Activated naive CD8-positive, alpha-beta T cell (primary cell): ENCODE data around the gene SMG5.
"Not testable (repeated sequence)": the region's sequence is repeated elsewhere in the genome, so short reads cannot be mapped to it uniquely, and the experiment has no call there.

Experiments used
- H3K27ac Mint-ChIP-seq: one replicate; pipeline ENCODE4 v1.8.0; 2021; ENCODE audit warnings: mixed read lengths
- H3K27me3 Mint-ChIP-seq: one replicate; pipeline ENCODE4 v1.8.0; 2021; ENCODE audit warnings: mixed read lengths
- H3K36me3 Mint-ChIP-seq: one replicate; pipeline ENCODE4 v1.8.0; 2021; ENCODE audit warnings: mixed read lengths
- H3K4me1 Mint-ChIP-seq: one replicate; pipeline ENCODE4 v1.8.0; 2021; ENCODE audit warnings: low read depth, mixed read lengths
- H3K4me3 Mint-ChIP-seq: one replicate; pipeline ENCODE4 v1.8.0; 2021; ENCODE audit warnings: mild to moderate bottlenecking, mixed read lengths
- H3K9me3 Mint-ChIP-seq: one replicate; pipeline ENCODE4 v1.8.0; 2021; ENCODE audit warnings: low read depth, mixed read lengths

Gene SMG5

GRCh38 chr1:156282479-156283222, at the start of gene SMG5:
TSS of gene SMG5 (minus strand) at chr1:156282825. CDS start at chr1:156282680, 145 bp downstream.
- Mint-ChIP-seq H3K36me3 (peaks cover 2% of the 10 kb centered on the region), H3K9me3 (no peaks in the 10 kb centered on the region), H3K27ac (peak within 1 kb of the TSS; percentile 98), H3K4me1 (peaks cover 31% of the 10 kb centered on the region), H3K27me3 (no peaks in the 10 kb centered on the region), H3K4me3 (peak within 1 kb of the TSS; percentile 99)

- not testable (repeated sequence) for H3K4me1 Mint-ChIP-seq, H3K9me3 Mint-ChIP-seq, H3K4me3 Mint-ChIP-seq, H3K36me3 Mint-ChIP-seq, H3K27ac Mint-ChIP-seq, H3K27me3 Mint-ChIP-seq
Observed at GRCh38 chr1:156323179-156323578, 40.6 kb upstream of the SMG5 start.

GRCh38 chr1:156320560-156320959, 37.9 kb upstream of the SMG5 start:
- H3K9me3 Mint-ChIP-seq = no peaks in the 10 kb centered on the region
- H3K27ac Mint-ChIP-seq = no peak overlapping the region
- peaks cover 3% of the 10 kb centered on the region for H3K36me3 Mint-ChIP-seq
- H3K4me3 Mint-ChIP-seq = no peak overlapping the region
- peaks cover 2% of the 10 kb centered on the region for H3K4me1 Mint-ChIP-seq
- H3K27me3 Mint-ChIP-seq = no peaks in the 10 kb centered on the region

GRCh38 chr1:156319664-156320063, 37.0 kb upstream of the SMG5 start:
- Mint-ChIP-seq H3K4me1 (peaks cover 2% of the 10 kb centered on the region), H3K27me3 (no peaks in the 10 kb centered on the region), H3K36me3 (peaks cover 3% of the 10 kb centered on the region), H3K27ac (no peak overlapping the region), H3K9me3 (no peaks in the 10 kb centered on the region), H3K4me3 (no peak overlapping the region)

- no peaks in the 10 kb centered on the region for H3K27me3 Mint-ChIP-seq
Observed at GRCh38 chr1:156316909-156317308, 34.3 kb upstream of the SMG5 start.

GRCh38 chr1:156310962-156311361, 28.3 kb upstream of the SMG5 start:
- Mint-ChIP-seq H3K4me3 (no peak overlapping the region), H3K36me3 (peaks cover 5% of the 10 kb centered on the region), H3K9me3 (no peaks in the 10 kb centered on the region), H3K27ac (no peak overlapping the region), H3K27me3 (no peaks in the 10 kb centered on the region), H3K4me1 (no peaks in the 10 kb centered on the region)

More at GRCh38 chr1:156316909-156317308, 34.3 kb upstream of the SMG5 start:
- peaks cover 2% of the 10 kb centered on the region for H3K4me1 Mint-ChIP-seq
- no peaks in the 10 kb centered on the region for H3K9me3 Mint-ChIP-seq
- H3K4me3 Mint-ChIP-seq = no peak overlapping the region
- no peak overlapping the region for H3K27ac Mint-ChIP-seq
- peaks cover 5% of the 10 kb centered on the region for H3K36me3 Mint-ChIP-seq

- Mint-ChIP-seq H3K4me3 (no peak overlapping the region), H3K36me3 (peaks cover 5% of the 10 kb centered on the region), H3K27me3 (no peaks in the 10 kb centered on the region), H3K4me1 (no peaks in the 10 kb centered on the region), H3K27ac (peak overlapping the region; percentile 2), H3K9me3 (no peaks in the 10 kb centered on the region)
Observed at GRCh38 chr1:156308078-156308477, 25.5 kb upstream of the SMG5 start.

- Mint-ChIP-seq H3K36me3 (peaks cover 2% of the 10 kb centered on the region), H3K4me1 (no peaks in the 10 kb centered on the region), H3K27me3 (no peaks in the 10 kb centered on the region), H3K27ac (no peak overlapping the region), H3K4me3 (no peak overlapping the region), H3K9me3 (no peaks in the 10 kb centered on the region)
Observed at GRCh38 chr1:156305215-156305614, 22.6 kb upstream of the SMG5 start.

- peaks cover 2% of the 10 kb centered on the region for H3K36me3 Mint-ChIP-seq
- H3K9me3 Mint-ChIP-seq = no peaks in the 10 kb centered on the region
- no peak overlapping the region for H3K27ac Mint-ChIP-seq
- no peaks in the 10 kb centered on the region for H3K27me3 Mint-ChIP-seq
- H3K4me3 Mint-ChIP-seq = no peak overlapping the region
- H3K4me1 Mint-ChIP-seq = no peaks in the 10 kb centered on the region
Observed at GRCh38 chr1:156303241-156303640, 20.6 kb upstream of the SMG5 start.

- Mint-ChIP-seq H3K4me1 (peaks cover 16% of the 10 kb centered on the region), H3K36me3 (no peaks in the 10 kb centered on the region), H3K4me3 (no peak within 1 kb of the TSS)
Observed at GRCh38 chr1:156298852-156299357, 16.3 kb upstream of the SMG5 start, which contains the start of gene VHLL. TSS of gene VHLL (minus strand) at chr1:156299307. CDS start at chr1:156299189, 118 bp downstream.

GRCh38 chr1:156295391-156295947, 12.8 kb upstream of the SMG5 start, which contains the start of gene GLMP:
TSS of gene GLMP (minus strand) at chr1:156295679. CDS start at chr1:156295645, 34 bp downstream.
- Mint-ChIP-seq H3K4me1 (peaks cover 16% of the 10 kb centered on the region), H3K36me3 (no peaks in the 10 kb centered on the region), H3K4me3 (peak within 1 kb of the TSS; percentile 89), H3K27ac (peak within 1 kb of the TSS; percentile 64), H3K27me3 (no peaks in the 10 kb centered on the region), H3K9me3 (no peaks in the 10 kb centered on the region)

More at GRCh38 chr1:156298852-156299357, 16.3 kb upstream of the SMG5 start, which contains the start of gene VHLL:
- Mint-ChIP-seq H3K9me3 (no peaks in the 10 kb centered on the region), H3K27me3 (no peaks in the 10 kb centered on the region), H3K27ac (no peak within 1 kb of the TSS)

GRCh38 chr1:156293895-156294294, 11.3 kb upstream of the SMG5 start:
- H3K4me3 Mint-ChIP-seq = no peak overlapping the region
- no peak overlapping the region for H3K27ac Mint-ChIP-seq
- H3K27me3 Mint-ChIP-seq = no peaks in the 10 kb centered on the region
- no peaks in the 10 kb centered on the region for H3K9me3 Mint-ChIP-seq
- H3K36me3 Mint-ChIP-seq = no peaks in the 10 kb centered on the region
- H3K4me1 Mint-ChIP-seq = peaks cover 16% of the 10 kb centered on the region

GRCh38 chr1:156293098-156293434, 10.4 kb upstream of the SMG5 start:
- no peaks in the 10 kb centered on the region for H3K9me3 Mint-ChIP-seq
- H3K27me3 Mint-ChIP-seq = no peaks in the 10 kb centered on the region
- peaks cover 16% of the 10 kb centered on the region for H3K4me1 Mint-ChIP-seq
- no peaks in the 10 kb centered on the region for H3K36me3 Mint-ChIP-seq
- H3K4me3 Mint-ChIP-seq = no peak overlapping the region
- no peak overlapping the region for H3K27ac Mint-ChIP-seq

GRCh38 chr1:156291226-156292061, 8.8 kb upstream of the SMG5 start:
- Mint-ChIP-seq H3K4me3 (no peak overlapping the region), H3K27ac (peak overlapping the region; percentile 50), H3K9me3 (no peaks in the 10 kb centered on the region), H3K36me3 (no peaks in the 10 kb centered on the region), H3K27me3 (no peaks in the 10 kb centered on the region), H3K4me1 (peaks cover 16% of the 10 kb centered on the region)

GRCh38 chr1:156289857-156290256, 7.2 kb upstream of the SMG5 start:
- Mint-ChIP-seq H3K27ac (peak overlapping the region; percentile 6), H3K4me1 (peaks cover 4% of the 10 kb centered on the region), H3K9me3 (no peaks in the 10 kb centered on the region), H3K4me3 (no peak overlapping the region), H3K36me3 (no peaks in the 10 kb centered on the region), H3K27me3 (no peaks in the 10 kb centered on the region)
